ENCODE measurements around the gene KCNIP4.

Gene KCNIP4

DNA sequence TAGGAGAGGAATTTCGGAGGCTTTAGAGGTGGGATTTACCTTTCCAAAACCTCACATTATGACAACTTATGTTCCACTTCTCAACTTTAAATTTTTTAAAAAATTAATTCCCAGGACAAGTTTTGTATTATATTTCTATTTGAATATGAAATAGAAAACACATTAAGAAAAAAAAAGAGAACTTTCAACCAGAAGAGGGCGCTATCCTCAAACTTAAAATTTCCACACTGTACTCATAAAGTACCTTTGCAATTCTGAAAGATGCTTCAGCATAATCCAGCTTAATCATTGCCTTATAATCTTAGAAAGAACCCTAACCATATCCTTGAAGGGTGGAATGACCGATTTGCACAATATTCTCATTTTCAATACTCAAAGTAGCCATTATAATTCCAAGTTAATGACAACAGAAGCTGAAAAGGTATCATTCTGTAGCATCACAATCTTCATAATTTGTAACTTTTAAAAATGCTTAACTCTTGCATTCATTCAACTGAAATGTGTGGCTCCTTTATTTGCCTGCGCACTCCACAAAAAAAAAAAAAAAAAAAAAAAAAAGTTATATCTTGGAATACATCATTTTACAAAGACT is 158.0 kb downstream of the KCNIP4 start:
- H3K36me3 Mint-ChIP-seq (ENCODE audit: low read depth), result no peaks in the 10 kb centered on the region
- no peak for DNase-seq

DNA sequence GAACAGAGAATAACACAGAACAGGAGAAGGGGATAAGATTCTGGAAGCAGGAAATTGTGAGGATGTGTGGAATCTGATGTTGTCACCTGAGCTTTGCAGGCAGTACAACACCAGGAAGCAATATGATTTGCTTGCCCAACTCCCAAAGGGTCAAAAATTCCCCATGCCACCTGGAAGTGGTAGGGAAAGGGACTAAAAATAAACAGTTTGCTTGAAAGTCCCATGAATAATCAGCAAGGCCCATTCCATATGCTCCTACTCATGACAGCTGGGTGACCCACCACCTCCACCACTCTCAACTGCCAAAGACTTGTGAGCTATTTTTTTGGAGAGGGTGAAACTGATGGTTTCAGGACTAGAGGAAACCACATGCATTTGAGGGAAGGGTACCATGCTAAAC is 168.4 kb downstream of the KCNIP4 start:
- H3K36me3 Mint-ChIP-seq (ENCODE audit: low read depth), result no peaks in the 10 kb centered on the region
- no peak overlapping the region for H3K27ac Mint-ChIP-seq
- no peaks in the 10 kb centered on the region for H3K4me1 Mint-ChIP-seq
- ATAC-seq (no peak), DNase-seq (no peak)
- H3K4me3 Mint-ChIP-seq, result no peak overlapping the region
- H3K27me3 Mint-ChIP-seq, result peaks cover 5% of the 10 kb centered on the region
- no peaks in the 10 kb centered on the region for H3K9me3 Mint-ChIP-seq

More for the DNA sequence above, 158.0 kb downstream of the KCNIP4 start:
- no peak overlapping the region for H3K4me3 Mint-ChIP-seq
- no peaks in the 10 kb centered on the region for H3K4me1 Mint-ChIP-seq
- H3K9me3 Mint-ChIP-seq, result no peaks in the 10 kb centered on the region
- H3K27ac Mint-ChIP-seq, result no peak overlapping the region
- ATAC-seq, result no peak
- H3K27me3 Mint-ChIP-seq, result peaks cover 1% of the 10 kb centered on the region

DNA sequence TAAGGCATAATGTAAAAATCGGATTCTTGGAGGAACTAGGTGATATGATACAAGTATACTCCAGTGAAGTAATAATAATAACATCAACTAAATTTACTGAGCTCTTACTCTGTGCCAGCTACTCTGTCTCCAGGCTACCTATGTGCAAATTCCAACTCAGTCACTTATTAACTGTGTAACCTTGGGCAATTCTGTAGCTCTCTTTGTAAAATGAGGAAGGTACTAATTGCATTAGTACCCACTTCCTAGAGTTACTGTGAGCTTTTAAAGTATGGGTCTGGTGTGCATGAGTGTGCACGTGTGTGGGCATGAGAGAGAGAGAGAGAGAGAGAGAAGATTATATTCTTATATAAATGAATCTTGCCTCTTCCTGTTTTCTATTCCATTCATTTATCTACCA is 169.9 kb downstream of the KCNIP4 start:
- peaks cover 11% of the 10 kb centered on the region for H3K27me3 Mint-ChIP-seq
- DNase-seq (no peak), ATAC-seq (no peak)
- no peak overlapping the region for H3K4me3 Mint-ChIP-seq
- H3K4me1 Mint-ChIP-seq, result no peaks in the 10 kb centered on the region
- no peaks in the 10 kb centered on the region for H3K36me3 Mint-ChIP-seq (ENCODE audit: low read depth)
- H3K9me3 Mint-ChIP-seq, result no peaks in the 10 kb centered on the region
- H3K27ac Mint-ChIP-seq, result no peak overlapping the region

DNA sequence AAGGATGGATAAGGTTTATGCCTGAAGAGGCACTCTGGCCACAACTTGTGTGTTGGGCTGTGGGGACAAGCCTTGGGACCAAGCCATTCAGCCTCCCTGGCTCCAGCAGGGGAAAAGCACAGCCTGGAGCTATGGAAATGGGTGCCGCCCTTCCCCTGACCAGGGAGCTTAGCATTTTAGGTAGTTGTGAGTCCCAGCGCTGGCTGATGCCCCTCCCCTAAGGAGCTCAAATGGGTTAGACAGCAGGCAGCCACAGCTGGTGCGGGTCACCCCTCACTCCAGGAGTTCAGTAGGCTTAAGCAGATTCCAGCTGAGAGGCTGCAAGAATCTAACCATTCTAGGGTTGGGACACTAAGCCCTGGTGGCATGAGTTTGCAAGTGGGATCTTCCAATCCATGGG is 172.9 kb downstream of the KCNIP4 start:
- DNase-seq (no peak), ATAC-seq (no peak)
- no peaks in the 10 kb centered on the region for H3K36me3 Mint-ChIP-seq (ENCODE audit: low read depth)
- H3K4me1 Mint-ChIP-seq, result no peaks in the 10 kb centered on the region
- peaks cover 9% of the 10 kb centered on the region for H3K27me3 Mint-ChIP-seq
- no peaks in the 10 kb centered on the region for H3K9me3 Mint-ChIP-seq
- no peak overlapping the region for H3K4me3 Mint-ChIP-seq
- no peak overlapping the region for H3K27ac Mint-ChIP-seq

DNA sequence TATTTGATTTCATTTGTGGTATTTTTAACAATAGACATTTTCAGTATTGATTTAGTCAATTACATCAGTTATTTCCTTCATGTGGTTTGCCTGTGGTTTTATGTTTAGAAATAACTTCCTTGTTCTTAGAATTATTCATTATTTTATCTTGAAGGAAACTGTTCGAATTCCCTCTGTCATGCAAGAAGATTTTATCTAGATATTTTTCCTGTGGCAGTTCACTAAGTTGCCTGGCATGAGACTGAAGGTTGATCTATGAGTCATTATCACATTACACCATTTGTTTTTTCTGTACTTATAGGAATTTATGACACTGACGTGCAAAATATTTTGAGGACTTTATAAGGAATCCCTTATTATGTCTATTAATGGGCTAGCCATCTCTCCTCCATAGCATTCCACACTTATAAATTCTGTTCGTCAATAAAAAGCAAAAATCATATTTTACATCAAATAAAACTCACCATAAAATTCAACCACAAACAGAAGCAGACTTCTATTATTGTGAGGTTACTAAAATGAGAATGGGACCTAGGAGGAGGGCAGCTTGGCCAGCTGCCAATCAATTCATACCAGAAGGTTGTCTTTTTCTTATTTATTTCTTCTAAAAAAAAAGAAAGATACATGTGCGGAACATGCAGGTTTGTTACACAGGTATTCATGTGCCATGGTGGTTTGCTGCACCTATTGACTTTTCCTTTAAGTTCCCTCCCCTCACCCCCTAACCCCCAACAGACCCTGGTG is 179.0 kb downstream of the KCNIP4 start:
- Mint-ChIP-seq H3K4me1 (peaks cover 4% of the 10 kb centered on the region), H3K9me3 (no peaks in the 10 kb centered on the region), H3K4me3 (no peak overlapping the region), H3K36me3 (ENCODE audit: low read depth) (no peaks in the 10 kb centered on the region), H3K27ac (no peak overlapping the region), H3K27me3 (peaks cover 4% of the 10 kb centered on the region)
- ATAC-seq (no peak), DNase-seq (no peak)

DNA sequence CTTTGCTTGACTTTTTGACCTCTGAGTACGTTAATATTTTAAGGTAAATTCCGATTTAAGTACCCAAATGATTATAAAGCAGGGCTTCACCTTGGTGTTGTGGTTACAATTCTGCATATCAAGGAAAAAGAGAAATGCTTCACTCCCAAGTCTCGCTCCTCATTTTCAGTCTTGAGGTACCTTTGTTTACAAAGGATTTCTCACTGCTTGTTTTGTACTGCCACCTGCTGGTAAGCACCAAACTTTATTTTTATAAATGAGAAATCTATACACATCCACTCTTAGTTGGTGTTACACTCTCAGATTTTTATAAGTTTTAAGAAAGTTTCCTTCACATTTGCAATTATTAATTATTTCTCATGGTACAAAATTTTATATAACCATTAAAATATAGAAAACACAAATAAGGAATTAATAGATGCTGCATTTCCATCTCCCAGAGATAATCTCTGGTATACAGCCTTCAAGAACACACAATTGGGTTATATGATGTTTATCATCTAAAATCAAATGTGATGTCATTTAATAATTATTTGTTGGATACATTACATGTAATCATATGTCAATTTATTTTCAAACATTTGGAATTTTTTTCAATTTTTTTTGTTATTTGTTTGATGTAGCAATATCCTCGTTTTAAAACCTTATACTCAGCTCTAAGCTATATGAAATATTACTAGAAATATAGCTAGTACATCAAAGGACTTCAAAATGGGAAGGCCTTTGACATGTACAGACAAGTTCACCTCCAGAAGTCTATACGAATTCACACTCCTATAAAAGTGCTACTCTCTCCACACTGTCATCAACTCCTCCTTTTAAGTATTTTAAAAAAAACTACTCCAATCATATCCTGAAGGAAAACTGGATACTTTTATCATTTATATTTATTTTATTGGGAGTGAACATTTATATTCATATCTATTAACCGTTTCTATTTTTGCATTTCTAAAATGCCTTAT is 179.9 kb downstream of the KCNIP4 start:
- no peak for ATAC-seq
- Mint-ChIP-seq H3K27ac (no peak overlapping the region), H3K27me3 (no peaks in the 10 kb centered on the region), H3K4me3 (no peak overlapping the region), H3K36me3 (ENCODE audit: low read depth) (no peaks in the 10 kb centered on the region), H3K9me3 (no peaks in the 10 kb centered on the region), H3K4me1 (peaks cover 4% of the 10 kb centered on the region)
- DNase-seq, result no peak

DNA sequence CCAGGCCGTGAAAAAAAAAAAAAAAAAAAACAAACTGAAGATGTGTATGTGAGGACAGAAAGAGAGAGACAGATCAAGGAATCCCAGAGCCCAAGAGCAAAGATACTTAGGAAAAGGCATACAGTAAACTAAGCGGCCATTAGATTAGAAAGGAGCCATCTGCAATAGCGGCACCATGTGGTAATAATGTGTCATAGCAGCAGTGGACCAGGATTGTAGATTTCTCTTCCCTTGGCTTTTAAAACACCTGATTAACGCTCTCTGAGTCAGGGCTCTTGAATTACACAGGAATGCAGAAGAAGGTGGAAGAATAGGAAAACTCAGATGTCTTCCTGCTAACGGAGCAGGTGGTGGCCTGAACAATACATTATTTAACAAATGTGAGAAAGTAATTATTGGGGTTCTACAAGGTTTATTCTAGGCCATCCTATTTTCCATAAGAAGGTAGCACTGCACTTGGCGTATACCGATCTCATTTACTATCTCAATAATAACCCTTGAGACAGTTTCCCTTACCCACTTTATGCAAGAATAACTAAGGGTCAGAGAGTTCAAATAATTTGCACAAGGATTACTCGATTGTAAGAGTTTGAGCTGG is 182.7 kb downstream of the KCNIP4 start:
- Mint-ChIP-seq H3K36me3 (ENCODE audit: low read depth) (no peaks in the 10 kb centered on the region), H3K9me3 (no peaks in the 10 kb centered on the region), H3K4me3 (no peak overlapping the region), H3K27me3 (no peaks in the 10 kb centered on the region), H3K27ac (no peak overlapping the region), H3K4me1 (peaks cover 4% of the 10 kb centered on the region)
- DNase-seq (peak; percentile 16), ATAC-seq (no peak)

DNA sequence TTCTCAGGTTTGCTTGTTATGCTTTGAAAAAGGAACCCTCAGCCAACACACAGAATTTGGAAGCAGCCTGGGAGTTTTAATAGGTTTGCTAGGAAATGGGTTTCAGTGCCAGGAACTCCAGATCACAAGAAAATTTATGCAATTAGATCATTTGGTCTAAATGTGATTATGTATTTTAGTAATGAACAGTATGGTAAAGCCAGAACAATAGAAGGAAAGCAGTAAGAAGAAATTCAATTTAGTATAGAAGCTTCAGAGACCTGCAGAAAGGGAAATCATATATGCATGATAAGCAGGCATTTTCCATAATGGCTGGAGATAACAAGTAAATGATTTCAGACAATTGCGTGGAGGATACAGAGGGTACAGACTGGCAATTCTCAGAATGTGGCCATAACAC is 184.7 kb downstream of the KCNIP4 start:
- Mint-ChIP-seq H3K27me3 (no peaks in the 10 kb centered on the region), H3K4me1 (no peaks in the 10 kb centered on the region), H3K4me3 (no peak overlapping the region), H3K27ac (no peak overlapping the region), H3K36me3 (ENCODE audit: low read depth) (no peaks in the 10 kb centered on the region), H3K9me3 (no peaks in the 10 kb centered on the region)
- DNase-seq (no peak), ATAC-seq (no peak)

DNA sequence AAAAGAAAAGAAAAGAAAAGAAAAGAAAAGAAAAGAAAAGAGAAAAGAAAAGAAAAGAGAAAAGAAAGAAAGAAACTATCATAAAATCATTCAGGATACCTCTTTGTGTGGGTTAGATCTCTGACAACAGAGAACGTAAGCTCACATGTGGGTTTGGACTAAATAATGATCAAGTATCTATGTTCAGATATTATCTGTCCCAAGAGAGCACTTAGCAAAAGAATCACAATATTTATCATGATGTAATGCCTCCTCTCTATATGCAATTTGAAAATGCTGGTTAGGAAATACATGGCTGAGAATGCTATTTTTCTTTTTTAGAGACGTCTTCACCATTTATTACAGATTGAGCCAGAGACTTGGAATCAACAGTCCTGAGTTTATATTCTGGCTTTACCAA is 191.3 kb downstream of the KCNIP4 start:
- H3K27ac Mint-ChIP-seq, result no peak overlapping the region
- ATAC-seq (no peak), DNase-seq (no peak)
- H3K36me3 Mint-ChIP-seq (ENCODE audit: low read depth), result no peaks in the 10 kb centered on the region
- H3K4me1 Mint-ChIP-seq, result no peaks in the 10 kb centered on the region
- H3K9me3 Mint-ChIP-seq, result no peaks in the 10 kb centered on the region
- no peaks in the 10 kb centered on the region for H3K27me3 Mint-ChIP-seq
- no peak overlapping the region for H3K4me3 Mint-ChIP-seq

DNA sequence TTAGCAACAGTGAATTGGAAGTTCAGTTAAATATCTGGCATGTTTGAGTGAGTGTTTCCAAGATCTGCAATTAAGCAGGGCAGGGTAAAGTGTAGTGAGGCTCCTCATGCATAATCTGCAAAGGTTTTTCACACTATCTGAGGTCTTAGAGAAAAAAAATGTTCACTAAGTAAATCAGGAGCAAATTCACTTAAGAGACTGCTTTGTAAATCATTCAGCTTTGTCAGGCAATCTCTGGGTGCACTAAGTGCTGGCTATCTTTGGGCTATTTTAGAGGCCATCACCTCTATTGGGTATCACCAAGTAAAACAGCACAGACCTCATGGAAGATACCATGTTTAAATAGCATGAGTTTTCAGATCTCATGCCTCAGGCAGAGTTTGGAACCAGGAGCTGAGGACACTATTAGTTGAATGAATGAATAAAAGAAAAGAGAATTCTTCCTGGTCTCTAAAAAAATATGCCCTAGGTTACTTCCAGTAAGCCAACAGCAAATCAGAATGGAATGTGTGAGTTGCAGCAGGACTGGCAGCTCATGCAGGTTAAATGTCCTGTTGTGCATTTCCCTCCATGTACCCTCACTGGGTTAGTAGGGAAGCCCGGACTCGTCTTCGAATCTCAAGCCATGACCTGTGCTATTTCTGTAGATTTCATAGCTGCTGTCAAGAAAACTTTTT is 195.3 kb downstream of the KCNIP4 start:
- Mint-ChIP-seq H3K4me1 (no peaks in the 10 kb centered on the region), H3K27me3 (no peaks in the 10 kb centered on the region), H3K9me3 (no peaks in the 10 kb centered on the region), H3K27ac (no peak overlapping the region), H3K36me3 (ENCODE audit: low read depth) (no peaks in the 10 kb centered on the region), H3K4me3 (no peak overlapping the region)
- DNase-seq (no peak), ATAC-seq (no peak)

DNA sequence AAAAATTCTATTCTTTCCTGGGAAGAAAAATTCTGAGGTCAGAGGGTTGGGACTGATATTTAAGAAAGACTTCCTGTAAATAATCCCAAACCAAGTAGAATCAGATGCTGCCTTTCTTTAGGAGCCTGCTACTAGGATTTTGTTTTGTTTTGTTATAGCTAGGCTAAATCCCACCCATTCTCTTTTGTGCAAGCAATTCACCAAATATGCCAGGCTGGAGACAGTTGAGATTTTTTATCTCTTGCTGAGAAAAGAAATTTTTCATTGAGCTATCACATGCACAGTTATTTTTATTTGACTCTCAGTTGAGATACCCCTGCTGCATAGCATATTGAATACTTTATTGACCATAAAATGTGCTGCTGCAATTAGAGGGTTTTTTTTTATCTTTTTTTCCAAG is 196.0 kb downstream of the KCNIP4 start:
- no peak for ATAC-seq

DNA sequence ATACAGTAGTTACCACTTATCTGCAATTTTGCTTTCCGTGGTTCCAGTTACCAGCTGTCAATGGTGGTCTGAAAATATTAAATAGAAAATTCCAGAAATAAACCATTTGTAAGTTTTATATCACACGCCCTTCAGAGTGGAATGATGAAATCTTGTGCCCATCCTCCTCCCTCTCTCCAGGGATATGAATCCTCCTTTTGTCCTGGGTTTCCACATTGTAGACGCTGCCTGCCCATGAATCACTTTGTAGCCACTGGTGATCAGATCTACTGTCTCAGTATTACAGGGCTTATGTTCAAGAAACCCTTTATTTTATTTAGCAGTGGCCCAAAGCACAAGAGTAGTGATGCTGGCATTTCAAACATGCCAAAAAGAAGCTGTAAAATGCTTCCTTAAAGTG is 198.6 kb downstream of the KCNIP4 start:
- ATAC-seq (no peak), DNase-seq (no peak)
- no peaks in the 10 kb centered on the region for H3K27me3 Mint-ChIP-seq
- H3K36me3 Mint-ChIP-seq (ENCODE audit: low read depth), result no peaks in the 10 kb centered on the region
- no peaks in the 10 kb centered on the region for H3K4me1 Mint-ChIP-seq
- H3K4me3 Mint-ChIP-seq, result no peak overlapping the region
- H3K9me3 Mint-ChIP-seq, result no peaks in the 10 kb centered on the region
- no peak overlapping the region for H3K27ac Mint-ChIP-seq

More for the DNA sequence above, 196.0 kb downstream of the KCNIP4 start:
- Mint-ChIP-seq H3K4me1 (no peaks in the 10 kb centered on the region), H3K27me3 (no peaks in the 10 kb centered on the region), H3K27ac (no peak overlapping the region), H3K9me3 (no peaks in the 10 kb centered on the region), H3K36me3 (ENCODE audit: low read depth) (no peaks in the 10 kb centered on the region), H3K4me3 (no peak overlapping the region)
- no peak for DNase-seq

DNA sequence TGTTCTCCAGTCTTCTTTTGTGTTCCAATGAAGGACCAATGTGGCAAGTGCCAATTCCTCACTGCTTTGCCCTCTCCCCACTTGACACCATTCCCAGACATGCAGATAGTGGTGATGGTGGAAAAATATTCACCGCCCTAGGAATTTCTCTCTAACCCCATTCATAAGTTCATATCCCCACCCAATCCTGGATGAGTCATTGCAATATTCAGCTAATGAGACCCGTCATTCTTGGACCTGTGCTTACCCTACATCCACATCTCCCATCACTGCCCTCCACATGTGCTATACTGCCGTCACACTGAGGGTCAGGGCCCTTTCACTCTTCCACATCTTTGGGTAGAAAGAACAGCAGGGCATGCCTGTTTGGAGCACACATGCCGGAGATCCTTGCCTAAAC is 199.2 kb downstream of the KCNIP4 start:
- no peaks in the 10 kb centered on the region for H3K27me3 Mint-ChIP-seq
- no peaks in the 10 kb centered on the region for H3K4me1 Mint-ChIP-seq
- no peak overlapping the region for H3K27ac Mint-ChIP-seq
- no peaks in the 10 kb centered on the region for H3K9me3 Mint-ChIP-seq
- no peaks in the 10 kb centered on the region for H3K36me3 Mint-ChIP-seq (ENCODE audit: low read depth)
- H3K4me3 Mint-ChIP-seq, result no peak overlapping the region
- DNase-seq (no peak), ATAC-seq (no peak)

DNA sequence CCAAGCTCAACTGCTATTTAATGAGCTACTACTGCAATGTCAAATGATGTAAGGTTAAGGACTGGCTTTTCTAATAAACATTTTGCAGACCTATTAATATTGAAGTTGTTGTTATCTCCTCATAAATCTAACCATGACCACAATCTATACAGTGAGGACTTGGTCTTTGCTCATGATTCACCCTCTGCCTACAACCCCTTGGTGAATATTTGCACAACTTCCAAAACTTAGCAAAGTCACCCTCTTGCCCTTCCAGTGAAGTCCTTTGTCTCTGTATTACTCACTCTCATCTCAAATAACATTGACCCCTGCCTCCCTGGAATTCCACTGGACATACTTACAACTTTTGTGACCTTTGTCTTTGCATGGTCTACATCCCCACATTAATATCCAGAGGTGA is 204.5 kb downstream of the KCNIP4 start:
- no peaks in the 10 kb centered on the region for H3K27me3 Mint-ChIP-seq
- no peak overlapping the region for H3K4me3 Mint-ChIP-seq
- no peaks in the 10 kb centered on the region for H3K36me3 Mint-ChIP-seq (ENCODE audit: low read depth)
- H3K9me3 Mint-ChIP-seq, result no peaks in the 10 kb centered on the region
- H3K27ac Mint-ChIP-seq, result no peak overlapping the region
- no peaks in the 10 kb centered on the region for H3K4me1 Mint-ChIP-seq
- no peak for ATAC-seq
- no peak for DNase-seq
